GM21737 (cell line): ENCODE measurements around the gene FALEC.
A peak's percentile ranks its signal among the peaks of the same experiment; 100 is the strongest.

ENCODE experiments used
- ATAC-seq: cut with Tn5 transposase; IDR thresholded peaks from one replicate; pipeline ENCODE4 v1.9.1; 2021; ENCODE audit warnings: mild to moderate bottlenecking, moderate library complexity; ENCODE audit not compliant: unreplicated experiment

Gene FALEC

DNA sequence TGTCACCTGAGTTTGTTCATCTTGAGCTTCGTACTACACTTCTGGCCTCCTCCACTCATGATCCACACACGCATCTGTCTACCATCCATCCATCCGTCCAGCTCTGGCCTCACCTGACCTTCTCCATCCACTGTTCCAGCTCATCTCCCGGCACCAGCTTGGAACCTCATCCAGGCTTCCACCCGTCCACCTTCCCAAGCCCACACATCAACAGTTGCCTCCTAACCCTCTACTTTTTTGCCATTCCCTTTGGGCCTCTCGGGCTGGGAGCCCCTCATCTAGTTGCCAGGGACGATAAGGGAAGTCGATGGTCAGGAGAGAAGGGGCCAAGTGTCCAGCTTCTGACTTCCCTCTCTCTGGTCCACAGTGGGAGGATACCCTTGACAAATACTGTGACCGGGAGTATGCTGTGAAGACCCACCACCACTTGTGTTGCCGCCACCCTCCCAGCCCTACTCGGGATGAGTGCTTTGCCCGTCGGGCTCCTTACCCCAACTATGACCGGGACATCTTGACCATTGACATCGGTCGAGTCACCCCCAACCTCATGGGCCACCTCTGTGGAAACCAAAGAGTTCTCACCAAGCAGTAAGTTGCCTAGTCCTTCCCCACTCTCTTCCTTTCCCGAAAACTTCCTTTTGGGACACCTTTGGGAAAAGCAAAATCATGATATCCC lies 3.4 kb upstream of the FALEC start:
- ATAC-seq = no peak

DNA sequence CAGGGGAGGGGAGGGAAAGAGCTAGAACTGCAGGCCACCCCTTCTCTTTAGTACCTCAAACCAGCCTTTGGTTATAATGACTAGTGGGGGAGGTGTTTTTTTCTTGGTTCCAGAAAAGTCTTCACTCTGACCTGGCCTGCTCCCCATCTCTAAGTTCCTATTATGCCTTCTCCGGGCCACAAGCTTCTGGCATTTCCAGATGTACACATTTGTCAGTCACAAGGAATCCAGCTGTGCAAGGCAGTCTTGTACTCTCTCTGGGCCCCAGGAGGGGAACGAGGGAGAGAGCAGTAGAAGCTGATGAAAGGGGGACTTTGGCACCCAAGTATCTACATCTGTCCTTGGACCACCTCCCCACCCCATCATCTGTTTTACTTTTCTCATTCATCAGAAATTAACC lies 2.7 kb upstream of the FALEC start:
- no peak for ATAC-seq

DNA sequence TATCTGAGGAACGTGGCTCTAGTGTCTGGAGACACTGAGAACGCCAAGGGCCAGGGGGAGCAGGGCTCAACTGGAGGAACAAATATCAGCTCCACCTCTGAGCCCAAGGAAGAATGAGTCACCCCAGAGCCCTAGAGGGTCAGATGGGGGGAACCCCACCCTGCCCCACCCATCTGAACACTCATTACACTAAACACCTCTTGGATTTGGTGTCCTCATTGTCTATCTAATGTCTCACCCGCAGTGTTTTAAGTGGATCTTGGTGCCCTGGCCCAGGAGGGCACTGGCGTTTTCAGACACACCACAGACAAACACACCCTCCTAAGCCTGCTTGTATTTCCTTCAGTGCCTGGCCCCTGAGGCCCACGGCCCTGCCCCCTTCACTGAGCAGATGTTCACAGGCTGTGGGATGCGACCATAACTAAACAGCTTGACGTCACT lies 2.2 kb upstream of the FALEC start:
- ATAC-seq = no peak

GRCh38 chr1:150514260-150514659 lies 1.3 kb upstream of the FALEC start:
- no peak for ATAC-seq

GRCh38 chr1:150514913-150515327 lies 632 bp upstream of the FALEC start:
- ATAC-seq = peak; percentile 2

- ATAC-seq = no peak
Measured at GRCh38 chr1:150516050-150516591, 569 bp downstream of the FALEC start.

GRCh38 chr1:150516616-150517015 lies 1.1 kb downstream of the FALEC start:
- no peak for ATAC-seq

- ATAC-seq = no peak
Measured at GRCh38 chr1:150521196-150521968, 5.8 kb downstream of the FALEC start.

- ATAC-seq = no peak
Measured at GRCh38 chr1:150525348-150525747, 9.8 kb downstream of the FALEC start.

GRCh38 chr1:150528196-150528595 lies 12.6 kb downstream of the FALEC start:
- ATAC-seq = no peak

- no peak for ATAC-seq
Measured at GRCh38 chr1:150529017-150529416, 13.5 kb downstream of the FALEC start.

DNA sequence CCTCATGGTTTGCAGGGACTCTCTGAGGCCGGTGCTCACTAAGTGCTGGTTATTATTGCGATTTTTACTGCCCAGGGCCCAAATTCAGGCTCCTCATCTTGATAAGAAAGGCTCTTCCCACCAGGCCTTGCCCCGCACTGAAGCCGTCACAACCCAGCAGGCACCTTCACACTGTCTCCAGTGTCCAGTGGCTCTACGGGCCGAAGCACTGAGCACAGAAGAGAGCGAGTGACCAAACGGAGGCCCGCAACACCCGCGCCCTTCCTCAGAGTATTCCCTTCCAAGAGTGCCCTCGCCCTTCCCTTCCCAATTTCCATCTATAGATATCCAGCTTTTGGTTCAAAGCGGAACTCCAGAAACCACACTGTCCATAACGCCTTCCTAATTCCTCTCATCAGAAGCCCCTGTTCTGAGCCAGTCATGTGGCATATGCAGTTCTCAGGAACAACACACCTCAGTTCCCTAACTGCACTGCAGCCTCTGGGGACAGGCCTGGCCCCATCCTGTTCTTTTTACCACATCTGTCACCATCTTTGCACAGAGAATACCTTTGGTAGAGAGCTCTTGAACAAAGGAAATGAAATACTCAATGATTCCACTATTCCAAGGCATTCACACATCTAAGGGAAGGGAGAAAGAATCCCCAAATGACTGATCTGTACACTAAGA lies 15.1 kb downstream of the FALEC start:
- ATAC-seq = no peak

- no peak for ATAC-seq
Measured at GRCh38 chr1:150532860-150533259, 17.3 kb downstream of the FALEC start.

DNA sequence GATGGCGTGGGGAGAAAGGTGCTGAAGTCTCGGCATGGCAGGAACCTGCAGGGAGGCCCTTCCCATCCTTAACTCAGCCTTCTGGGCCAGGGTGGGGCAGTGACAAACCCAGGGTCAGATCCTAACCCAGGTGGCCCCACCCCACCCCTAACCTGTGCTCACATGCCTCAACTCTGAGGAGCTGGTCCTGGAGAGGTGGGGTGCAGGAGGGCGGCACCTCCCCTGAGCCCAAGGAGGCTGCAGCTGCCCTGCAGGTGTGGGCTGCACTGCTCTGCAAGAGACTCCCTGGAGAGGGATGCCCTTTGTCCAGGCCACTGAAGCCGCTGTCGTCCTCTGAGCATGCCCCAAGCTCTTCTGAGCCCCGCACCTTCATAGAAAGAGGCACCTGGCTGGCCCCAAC lies 18.4 kb downstream of the FALEC start:
- no peak for ATAC-seq

GRCh38 chr1:150535511-150536287 lies 20.1 kb downstream of the FALEC start:
- no peak for ATAC-seq

GRCh38 chr1:150536836-150537731 lies 21.5 kb downstream of the FALEC start:
- ATAC-seq = no peak

- no peak for ATAC-seq
Measured at GRCh38 chr1:150537732-150538684, 22.5 kb downstream of the FALEC start.

DNA sequence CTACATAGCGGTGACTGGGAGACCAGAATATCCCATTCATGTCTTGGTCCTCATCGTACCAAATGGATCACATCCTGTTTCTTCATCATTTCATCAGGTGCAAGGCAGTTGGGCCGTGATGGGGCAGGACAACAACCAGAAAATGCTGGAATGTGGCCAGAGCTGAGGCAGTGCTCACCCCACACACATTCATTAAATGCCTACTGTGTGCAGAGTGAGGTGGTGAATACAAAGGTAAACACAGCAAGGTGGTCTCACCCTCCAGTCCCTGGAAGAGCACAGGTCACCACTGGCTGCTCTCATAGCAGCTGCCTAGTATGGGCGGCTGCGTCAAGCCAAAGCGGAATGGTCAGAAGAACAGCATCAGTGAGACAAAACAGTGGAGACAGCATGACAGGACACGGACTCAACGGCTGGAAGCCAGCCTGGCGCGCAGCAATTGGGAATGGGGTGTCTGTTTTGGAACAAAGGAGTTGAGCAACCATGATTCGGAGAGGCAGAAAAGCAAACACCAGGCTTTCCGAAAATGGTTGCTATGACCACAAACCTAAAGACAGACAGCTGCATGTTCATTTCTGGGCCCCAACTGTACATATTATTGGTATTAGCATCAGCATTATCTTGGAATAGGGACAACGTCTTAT lies 28.1 kb downstream of the FALEC start:
- ATAC-seq = no peak
